ENCODE results near the gene EP400. TPM values are rescaled to one million over a fixed set of nuclear protein-coding genes. Genes with fewer than 3 reads are reported as not detected.

The EP400 gene
- total and polyA plus RNA-seq, 9 of the 15 experiments (the other 6 are each of a cell fraction or from before 2014, with no cell fraction given) = 4.5 to 58.0 (median 7.0) TPM

- TF ChIP-seq ZNF668 (CRISPR knock-in tag; IDR thresholded peaks at IDR 0.05) (no peak), FOXJ3 (CRISPR knock-in tag; IDR thresholded peaks at IDR 0.05) (no peak), SMARCA4 (IDR thresholded peaks at IDR 0.05) (no peak), BDP1 (IDR thresholded peaks at IDR 0.05; ENCODE audit: insufficient read depth, insufficient read length) (no peak), MAFK (IDR thresholded peaks at IDR 0.05; ENCODE audit: low read length) (no peak), PHF20 (IDR thresholded peaks at IDR 0.05; ENCODE audit: partially characterized antibody) (no peak), ZNF584 (CRISPR knock-in tag; IDR thresholded peaks at IDR 0.05; ENCODE audit: low read depth) (no peak), PHF21A (IDR thresholded peaks at IDR 0.05; ENCODE audit: borderline replicate concordance, low read depth) (no peak), YBX1 (IDR thresholded peaks at IDR 0.05) (no peak)
Observed at GRCh38 chr12:132067182-132067581, 117.4 kb downstream of the EP400 start (continued).

GRCh38 chr12:132068250-132068649, 118.5 kb downstream of the EP400 start:
- TF ChIP-seq CEBPB (tag; IDR thresholded peaks at IDR 0.05) (no peak), GMEB1 (CRISPR knock-in tag; IDR thresholded peaks at IDR 0.05) (no peak), FOXP1 (CRISPR knock-in tag; IDR thresholded peaks at IDR 0.05) (no peak), RBM22 (IDR thresholded peaks at IDR 0.05; ENCODE audit: low read depth, low read length, poor library complexity, severe bottlenecking) (peak; percentile 52), SAP30 (IDR thresholded peaks at IDR 0.05; ENCODE audit: borderline replicate concordance, insufficient read depth, low read depth, low read length, poor library complexity, severe bottlenecking) (no peak), POLR2G (IDR thresholded peaks at IDR 0.05; ENCODE audit: low read depth, low read length) (0 out of 2 replicates have a peak, but pooled peaks have one; percentile 14), ETS2 (tag; IDR thresholded peaks at IDR 0.05; ENCODE audit: borderline replicate concordance, poor library complexity, severe bottlenecking) (no peak)
- Histone ChIP-seq H3K27ac (ENCODE audit: extremely low read depth, low read depth, low read length) (no peak overlapping the region), H3K4me1 (replicated peaks in 1 of 2; ENCODE audit: control insufficient read depth in 2 of 2, insufficient read depth in 2 of 2, low read length in 2 of 2) (0 out of 5 replicates have a peak, but pooled peaks cover 0 to 2% of the 10 kb centered on the region in 2 experiments), H3K9me1 (ENCODE audit: control insufficient read depth, insufficient read depth, low read length) (peaks cover 2% of the 10 kb centered on the region), H3K4me2 (ENCODE audit: insufficient read depth, low read length) (no peak overlapping the region), H3K36me3 (ENCODE audit: control insufficient read depth, insufficient read depth, low read length) (peaks cover 96% of the 10 kb centered on the region; the same call in 2 of the 3 replicates), H4K20me1 (replicated peaks; ENCODE audit: control insufficient read depth, insufficient read depth, low read length) (no peaks in the 10 kb centered on the region), H3K9me3 (replicated peaks; ENCODE audit: control insufficient read depth, insufficient read depth, low read depth, low read length) (no peaks in the 10 kb centered on the region), H3K27me3 (ENCODE audit: control insufficient read depth in 2 of 2, insufficient read depth in 2 of 2, low read length in 2 of 2) (no peaks in the 10 kb centered on the region), H2AFZ (ENCODE audit: low read depth, low read length) (no peak overlapping the region), H3K9ac (ENCODE audit: insufficient read depth in 1 of 2, low read depth in 2 of 2, low read length in 2 of 2) (no peak overlapping the region; a peak in 1 of 4 replicates), H3K4me3 (no peak overlapping the region), H3K79me2 (ENCODE audit: control insufficient read depth, insufficient read depth, low read length) (no peaks in the 10 kb centered on the region)
- FAIRE-seq (no peak), ATAC-seq (no peak), DNase-seq (ENCODE audit: extremely low read depth in 1 of 4, low spot score in 3 of 4) (no peak)
- CTCF ChIA-PET (ENCODE audit: low intra/inter-chr PET ratio) = no interaction called here
- BruUV-seq (replicated peaks) = no TSS peak
- 96% methylated on average over 5 of the region's 5 CpGs for WGBS (ENCODE audit: insufficient coverage, low coverage, missing lambda C conversion rate)
- in situ Hi-C loops (cut with MboI) = no loop called here
- intact Hi-C loops (cut with micrococcal nuclease) = no loop called here
- POLR2A ChIA-PET = interaction anchor here (0.6 kb wide), 3 partner anchors 12 to 64 kb away, joined by 3 to 4 read pairs (median 3); no protein-coding TSS in a partner anchor
